IMR-90 (cell line): ENCODE results near the gene SORL1.

Experiments used
- CEBPB ChIP-seq: IDR thresholded peaks from 2 replicates; pipeline ENCODE4 v1.6.1; 2012; ENCODE audit warnings: low read depth, low read length, improper control_type of control experiment
- CHD1 ChIP-seq: IDR thresholded peaks from 2 replicates; pipeline ENCODE4 v1.6.1; 2012; ENCODE audit warnings: low read depth, low read length, improper control_type of control experiment
- CTCF ChIP-seq: conservative IDR thresholded peaks from 2 replicates; pipeline ENCODE4 v1.5.1; 2012; ENCODE audit warnings: mild to moderate bottlenecking, low read depth, low read length, improper control_type of control experiment
- ELK1 ChIP-seq: fragments of 150-350 bp; IDR thresholded peaks from 2 replicates; pipeline ENCODE4 v1.6.1; 2016; ENCODE audit warnings: low read depth, mild to moderate bottlenecking, low read length, moderate library complexity, borderline replicate concordance
- FOS ChIP-seq: fragments of 150-350 bp; IDR thresholded peaks from 2 replicates; pipeline ENCODE4 v1.6.1; 2016; ENCODE audit warnings: low read depth, low read length
- MAFK ChIP-seq: IDR thresholded peaks from 2 replicates; pipeline ENCODE4 v1.6.1; 2012; ENCODE audit warnings: low read depth, low read length, improper control_type of control experiment
- MAZ ChIP-seq: IDR thresholded peaks from 2 replicates; pipeline ENCODE4 v1.6.1; 2012; ENCODE audit warnings: low read depth, mild to moderate bottlenecking, low read length, improper control_type of control experiment, moderate library complexity, borderline replicate concordance
- MXI1 ChIP-seq: IDR thresholded peaks from 2 replicates; pipeline ENCODE4 v1.6.1; 2012; ENCODE audit warnings: low read depth, mild to moderate bottlenecking, low read length, moderate library complexity, borderline replicate concordance
- POLR2A ChIP-seq: IDR thresholded peaks from 2 replicates; pipeline ENCODE4 v1.6.1; 2012; ENCODE audit warnings: mild to moderate bottlenecking, low read depth, low read length
- RAD21 ChIP-seq: IDR thresholded peaks from 2 replicates; pipeline ENCODE4 v1.6.1; 2012; ENCODE audit warnings: low read length, improper control_type of control experiment
- RCOR1 ChIP-seq: IDR thresholded peaks from 2 replicates; pipeline ENCODE4 v1.6.1; 2012; ENCODE audit warnings: mild to moderate bottlenecking, low read length, improper control_type of control experiment; ENCODE audit not compliant: insufficient replicate concordance
- RFX5 ChIP-seq: IDR thresholded peaks from 2 replicates; pipeline ENCODE4 v1.8.0; 2012; ENCODE audit warnings: low read depth, mild to moderate bottlenecking, low read length, moderate library complexity
- SMC3 ChIP-seq: fragments of 150-350 bp; IDR thresholded peaks from 2 replicates; pipeline ENCODE4 v1.6.1; 2016; ENCODE audit warnings: low read depth, mild to moderate bottlenecking, antibody characterized with exemption, low read length, moderate library complexity
- TF ChIP-seq, protein P1 (sequence below): fragments of 150-350 bp; IDR thresholded peaks from 2 replicates; pipeline ENCODE4 v1.6.1; 2017; ENCODE audit warnings: mild to moderate bottlenecking, antibody characterized with exemption, low read length, low read depth

DNA sequence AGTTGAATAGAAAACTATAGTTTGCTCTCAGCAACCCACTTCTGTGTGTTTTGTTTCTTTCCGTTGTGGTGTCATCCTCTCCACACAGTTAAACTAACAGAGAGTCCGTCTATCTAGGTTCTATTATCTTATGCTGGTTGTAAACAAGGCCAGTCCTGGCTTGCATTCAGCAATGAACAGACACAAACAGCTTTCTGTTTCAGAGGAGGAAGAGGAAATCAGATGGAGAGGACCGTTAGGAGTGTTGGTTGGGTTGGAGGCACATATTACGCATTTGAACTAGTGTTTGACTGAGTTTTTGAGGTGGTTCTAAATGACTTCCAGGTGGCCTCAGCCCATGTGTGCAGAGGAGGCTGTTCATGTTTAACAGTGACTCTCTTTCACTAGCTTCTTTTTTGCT lies 130.2 kb downstream of the SORL1 start:
- TF ChIP-seq POLR2A = no peak
- no peak for TF ChIP-seq SMC3
- TF ChIP-seq CTCF = no peak
- no peak for TF ChIP-seq MXI1
- TF ChIP-seq RFX5 = no peak
- TF ChIP-seq FOS = no peak
- no peak for TF ChIP-seq ELK1
- no peak for TF ChIP-seq MAFK
- TF ChIP-seq CEBPB = no peak
- no peak for TF ChIP-seq RAD21
- TF ChIP-seq CHD1 = no peak
- TF ChIP-seq, protein P1, sequence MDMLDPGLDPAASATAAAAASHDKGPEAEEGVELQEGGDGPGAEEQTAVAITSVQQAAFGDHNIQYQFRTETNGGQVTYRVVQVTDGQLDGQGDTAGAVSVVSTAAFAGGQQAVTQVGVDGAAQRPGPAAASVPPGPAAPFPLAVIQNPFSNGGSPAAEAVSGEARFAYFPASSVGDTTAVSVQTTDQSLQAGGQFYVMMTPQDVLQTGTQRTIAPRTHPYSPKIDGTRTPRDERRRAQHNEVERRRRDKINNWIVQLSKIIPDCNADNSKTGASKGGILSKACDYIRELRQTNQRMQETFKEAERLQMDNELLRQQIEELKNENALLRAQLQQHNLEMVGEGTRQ = no peak
- TF ChIP-seq MAZ = no peak
- no peak for TF ChIP-seq RCOR1
